ENCODE measurements around the gene EPHB6.

Gene EPHB6

GRCh38 chr7:142906643-142907042, 51.8 kb downstream of the EPHB6 start:
- H3K9me3 ChIP-seq (ENCODE audit: control insufficient read depth, insufficient read depth, low read length): peaks cover 5% of the 10 kb centered on the region
- no peak overlapping the region for H3K4me3 ChIP-seq (ENCODE audit: low read length)
- H3K27ac ChIP-seq (ENCODE audit: low read depth, low read length): no peak overlapping the region
- H3K9me2 ChIP-seq (replicated peaks; ENCODE audit: control insufficient read depth, low read length): no peaks in the 10 kb centered on the region
- no peaks in the 10 kb centered on the region for H4K20me1 ChIP-seq (ENCODE audit: control insufficient read depth, insufficient read depth, low read depth, low read length)
- H3K27me3 ChIP-seq (ENCODE audit: control insufficient read depth, low read length): peaks cover 26% of the 10 kb centered on the region
- no peaks in the 10 kb centered on the region for H3K36me3 ChIP-seq (ENCODE audit: control insufficient read depth, low read length)
- no peaks in the 10 kb centered on the region for H3K79me2 ChIP-seq (ENCODE audit: control insufficient read depth, low read length)
- no peaks in the 10 kb centered on the region for H3K4me1 ChIP-seq (ENCODE audit: control insufficient read depth, low read length)
- TF ChIP-seq EZH2phosphoT487 (IDR thresholded peaks at IDR 0.05; ENCODE audit: borderline replicate concordance, low read length) (no peak), CTCF (IDR thresholded peaks at IDR 0.05; ENCODE audit: low read depth, low read length, poor library complexity, severe bottlenecking) (no peak)
- H3F3A ChIP-seq (ENCODE audit: control insufficient read depth, insufficient read depth): no peaks in the 10 kb centered on the region
- no peak overlapping the region for H3K4me2 ChIP-seq (ENCODE audit: low read length)

DNA sequence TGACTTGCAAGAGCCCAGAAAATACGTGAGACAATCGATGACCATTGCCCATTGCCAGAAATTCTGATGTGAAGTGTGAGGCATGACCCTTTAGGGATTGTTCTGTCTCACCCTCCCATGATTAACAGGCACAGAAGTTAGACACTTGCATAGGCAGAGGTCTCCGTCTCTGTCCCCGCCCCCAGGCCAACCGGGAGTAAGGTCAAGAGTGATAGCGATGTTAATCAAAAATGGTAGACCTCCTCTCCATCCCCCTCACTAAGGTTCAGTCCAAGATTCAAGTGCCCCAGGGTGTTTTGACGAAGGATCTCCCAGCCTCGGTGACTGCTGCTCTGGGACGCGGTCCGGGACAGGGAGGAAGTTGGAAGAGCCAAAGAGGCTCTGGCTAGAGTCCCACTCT, 53.4 kb downstream of the EPHB6 start:
- H3K79me2 ChIP-seq (ENCODE audit: control insufficient read depth, low read length): no peaks in the 10 kb centered on the region
- no peak overlapping the region for H3K4me3 ChIP-seq (ENCODE audit: low read length)
- TF ChIP-seq EZH2phosphoT487 (IDR thresholded peaks at IDR 0.05; ENCODE audit: borderline replicate concordance, low read length) (no peak), CTCF (IDR thresholded peaks at IDR 0.05; ENCODE audit: low read depth, low read length, poor library complexity, severe bottlenecking) (no peak)
- H3K4me1 ChIP-seq (ENCODE audit: control insufficient read depth, low read length): no peaks in the 10 kb centered on the region
- no peaks in the 10 kb centered on the region for H3F3A ChIP-seq (ENCODE audit: control insufficient read depth, insufficient read depth)
- no peak overlapping the region for H3K27ac ChIP-seq (ENCODE audit: low read depth, low read length)
- H3K9me3 ChIP-seq (ENCODE audit: control insufficient read depth, insufficient read depth, low read length): peaks cover 5% of the 10 kb centered on the region
- H3K36me3 ChIP-seq (ENCODE audit: control insufficient read depth, low read length): no peaks in the 10 kb centered on the region
- H4K20me1 ChIP-seq (ENCODE audit: control insufficient read depth, insufficient read depth, low read depth, low read length): no peaks in the 10 kb centered on the region
- no peak overlapping the region for H3K4me2 ChIP-seq (ENCODE audit: low read length)
- peaks cover 34% of the 10 kb centered on the region for H3K27me3 ChIP-seq (ENCODE audit: control insufficient read depth, low read length)
- no peaks in the 10 kb centered on the region for H3K9me2 ChIP-seq (replicated peaks; ENCODE audit: control insufficient read depth, low read length)

DNA sequence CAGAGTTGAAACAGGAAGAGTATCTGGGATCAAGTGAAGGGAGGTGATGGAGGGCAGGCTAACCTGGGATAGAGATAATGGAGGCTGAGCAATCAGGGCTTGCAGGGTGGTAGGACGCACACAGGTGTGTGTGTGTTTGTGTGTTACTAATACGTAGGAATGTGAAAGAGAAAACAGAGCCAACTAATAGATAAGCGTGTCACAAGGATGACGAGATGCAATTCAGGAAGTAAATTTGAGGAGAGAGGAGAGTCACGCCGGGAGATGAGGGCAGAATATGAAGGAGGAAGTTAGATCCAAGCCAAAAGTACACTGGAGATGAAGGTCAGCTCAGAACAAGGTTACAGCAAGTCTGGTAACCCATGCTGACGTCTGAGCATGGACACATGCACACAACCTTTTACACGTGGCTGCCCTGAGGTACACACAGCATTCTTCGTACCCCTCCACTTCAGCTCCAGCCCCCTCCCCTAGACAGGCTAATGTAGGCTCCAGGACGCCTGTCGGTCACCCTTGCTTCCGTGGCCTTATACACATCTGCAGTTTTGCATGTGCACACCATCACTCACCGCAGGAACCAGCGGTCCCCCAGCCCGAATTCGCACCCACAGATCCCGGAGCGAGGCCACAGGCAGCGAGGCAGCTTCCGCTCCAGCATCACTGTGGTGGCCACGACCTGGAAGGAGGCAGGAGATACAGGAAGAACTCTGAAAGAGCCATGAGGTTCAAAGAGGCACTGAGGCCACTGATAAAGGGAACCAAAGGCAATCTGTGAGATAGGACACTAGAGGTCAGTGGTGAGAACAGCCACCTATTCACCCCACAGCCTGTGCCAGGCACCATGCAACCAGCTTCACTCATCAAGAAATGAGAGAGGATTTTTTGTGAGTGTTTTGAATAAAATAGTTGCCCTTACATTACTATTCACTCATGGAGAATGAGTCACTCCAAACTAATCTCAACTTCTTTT, 54.3 kb downstream of the EPHB6 start:
- Histone ChIP-seq H3K79me2 (ENCODE audit: control insufficient read depth, low read length) (no peaks in the 10 kb centered on the region), H3K4me3 (ENCODE audit: low read length) (no peak overlapping the region), H3K27me3 (ENCODE audit: control insufficient read depth, low read length) (peaks cover 42% of the 10 kb centered on the region), H3K9me3 (ENCODE audit: control insufficient read depth, insufficient read depth, low read length) (peaks cover 5% of the 10 kb centered on the region), H4K20me1 (ENCODE audit: control insufficient read depth, insufficient read depth, low read depth, low read length) (no peaks in the 10 kb centered on the region), H3K9me2 (replicated peaks; ENCODE audit: control insufficient read depth, low read length) (no peaks in the 10 kb centered on the region), H3K36me3 (ENCODE audit: control insufficient read depth, low read length) (no peaks in the 10 kb centered on the region), H3F3A (ENCODE audit: control insufficient read depth, insufficient read depth) (no peaks in the 10 kb centered on the region), H3K27ac (ENCODE audit: low read depth, low read length) (no peak overlapping the region), H3K4me2 (ENCODE audit: low read length) (no peak overlapping the region), H3K4me1 (ENCODE audit: control insufficient read depth, low read length) (no peaks in the 10 kb centered on the region)
- TF ChIP-seq EZH2phosphoT487 (IDR thresholded peaks at IDR 0.05; ENCODE audit: borderline replicate concordance, low read length) (no peak), CTCF (IDR thresholded peaks at IDR 0.05; ENCODE audit: low read depth, low read length, poor library complexity, severe bottlenecking) (peak; percentile 67)

All from DOHH2 (cell line).